ENCODE results near the gene BLM. TPM values are rescaled to one million over a fixed set of nuclear protein-coding genes. Genes with fewer than 3 reads are reported as not detected.

The BLM gene
- 46.6 and 51.1 TPM in 2 replicates for total RNA-seq (2013; cell fraction: nucleolus; rRNA removed)
- total RNA-seq (2014; rRNA removed) (47.8 and 65.9 TPM in 2 replicates), total RNA-seq (2014; rRNA removed; fragmentation: Illumina TruSeq; extraction: Trizol) (68.4 and 71.7 TPM in 2 replicates), total RNA-seq (2021) (48.1 and 48.2 TPM in 2 replicates), polyA plus RNA-seq (2011; rRNA removed) (23.0 and 34.7 TPM in 2 replicates), polyA plus RNA-seq (2014; fragmentation: Illumina TruSeq; extraction: Trizol) (49.3 and 62.5 TPM in 2 replicates), polyA plus RNA-seq (2014; fragmentation: Nextera tagmentation; extraction: Ambion mirVana) (10 to 100 TPM; 25.3 to 28.2 TPM), polyA plus RNA-seq (2014; rRNA removed) (34.6 and 42.3 TPM in 2 replicates), polyA plus RNA-seq (2016; fragmentation: Nextera tagmentation; extraction: Ambion mirVana) (10 to 100 TPM; 41.9 to 45.5 TPM), polyA minus RNA-seq (2011; rRNA and poly(A)+ RNA removed) (42.4 and 53.2 TPM in 2 replicates), Bru-seq, nascent RNA (percentile 68 among the genes with signal in this experiment), BruChase-seq, experiment 1, labeled RNA remaining after a 6-hour chase (percentile 69 among the genes with signal in this experiment), BruChase-seq, experiment 2, labeled RNA remaining after a 2-hour chase (percentile 73 among the genes with signal in this experiment)
- 14.3 TPM for polyA plus RNA-seq (2011; ENCODE audit: low read depth)
- polyA plus RNA-seq (2011; cell fraction: cytosol; rRNA removed) = 13.1 and 15.1 TPM in 2 replicates
- polyA plus RNA-seq (2011; cell fraction: nucleus; rRNA removed) = 22.6 and 29.1 TPM in 2 replicates
- 28.7 and 29.9 TPM in 2 replicates for polyA plus RNA-seq (2012)
- polyA minus RNA-seq (2011; cell fraction: cytosol; rRNA and poly(A)+ RNA removed) = 6.0 and 13.4 TPM in 2 replicates
- polyA minus RNA-seq (2011; cell fraction: nucleus; rRNA and poly(A)+ RNA removed) = 8.2 and 12.5 TPM in 2 replicates
- long read RNA-seq, experiment 1, full-length matches to known transcripts = 2 of 11 reads
- long read RNA-seq, experiment 1, partial matches to known transcripts = 6 of 11 reads
- long read RNA-seq, experiment 1, other reads (novel, unspliced or antisense) = 3 of 11 reads
- long read RNA-seq, experiment 2, partial matches to known transcripts = 113 of 128 reads
- long read RNA-seq, experiment 2, other reads (novel, unspliced or antisense) = 13 of 128 reads

DNA sequence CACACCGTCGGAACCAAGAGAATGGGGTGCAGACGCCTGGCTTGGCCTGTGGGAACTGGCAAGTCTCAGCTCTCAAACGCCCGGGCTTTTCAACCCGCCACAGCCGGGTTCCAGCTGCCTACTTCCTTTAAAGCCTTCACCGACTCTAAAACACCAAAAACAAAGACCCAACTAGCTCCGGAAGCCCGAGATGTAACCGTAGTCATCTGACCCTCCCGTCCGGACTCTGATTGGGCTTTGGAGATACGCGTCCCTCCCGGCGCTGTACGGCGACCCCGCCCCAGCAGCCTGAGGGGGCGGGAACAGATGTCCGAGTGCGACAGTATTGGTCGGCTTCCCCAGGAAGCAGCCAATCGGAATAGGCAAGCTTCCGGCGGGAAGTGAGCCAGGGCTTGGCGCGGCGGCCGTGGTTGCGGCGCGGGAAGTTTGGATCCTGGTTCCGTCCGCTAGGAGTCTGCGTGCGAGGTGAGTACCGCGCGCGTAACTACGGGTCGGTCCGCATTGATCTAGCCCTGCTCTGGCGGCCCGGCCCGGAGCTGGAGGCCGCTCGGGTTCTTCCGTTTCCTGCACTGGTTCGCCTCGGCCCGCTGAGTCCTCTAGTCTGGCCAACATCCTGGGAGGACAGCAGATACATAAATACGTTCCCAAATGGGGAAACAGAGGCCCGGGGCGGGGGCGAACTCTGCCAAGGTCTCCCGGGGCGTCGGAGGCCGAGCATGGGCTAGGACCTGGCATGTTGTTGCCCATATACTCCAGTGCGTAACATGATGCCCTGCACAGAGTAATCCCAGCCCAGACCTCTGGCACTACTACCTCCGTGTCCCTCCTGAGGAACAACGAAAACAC lies at the start of gene BLM:
BLM (plus strand) TSS at position 371 of the 846 bp plus-strand sequence. CDS start 30,047 bp downstream, outside the sequence.
- Histone ChIP-seq H3K9me3 (replicated peaks; ENCODE audit: control insufficient read depth, insufficient read depth, low read length) (no peaks in the 10 kb centered on the region; the same call in 2 of the 3 replicates), H3K27ac (ENCODE audit: control insufficient read depth, insufficient read depth) (peak within 1 kb of the TSS; percentile 94), H3K9ac (ENCODE audit: control insufficient read depth, insufficient read depth, low read length) (peak within 1 kb of the TSS; percentile 96), H3K27me3 (replicated peaks in 1 of 2; ENCODE audit: control insufficient read depth in 2 of 2, insufficient read depth in 2 of 2, low read length in 1 of 2) (no peaks in the 10 kb centered on the region), H2AFZ (ENCODE audit: control insufficient read depth, low read depth, low read length) (peak within 1 kb of the TSS; percentile 92), H3K36me3 (ENCODE audit: control insufficient read depth in 2 of 2, insufficient read depth in 2 of 2, low read length in 1 of 2) (0 out of 4 replicates have a peak, but pooled peaks cover 0 to 4% of the 10 kb centered on the region in 2 experiments), H3K4me2 (ENCODE audit: control insufficient read depth, insufficient read depth) (peak within 1 kb of the TSS; percentile 70), H4K20me1 (ENCODE audit: control insufficient read depth, insufficient read depth) (no peaks in the 10 kb centered on the region), H3K4me1 (ENCODE audit: control insufficient read depth, insufficient read depth, low read length) (peaks cover 15% of the 10 kb centered on the region), H3K79me2 (ENCODE audit: control insufficient read depth, insufficient read depth, low read length) (peaks cover 45% of the 10 kb centered on the region), H3K4me3 (peak within 1 kb of the TSS; percentile 91)
- FAIRE-seq (peak; percentile 88), DNase-seq (ENCODE audit: low read depth, low spot score) (peak; percentile 93), ATAC-seq (peak; percentile 99)
- SMC1A ChIA-PET (ENCODE audit: uncharacterized antibody, unreplicated experiment) = interaction anchor here (0.7 to 2.3 kb wide), 14 partner anchors 8 to 215 kb away, joined by 3 to 12 read pairs (median 4); partner anchors contain the start of gene HDDC3
- intact Hi-C loops (cut with micrococcal nuclease; ENCODE audit: unreplicated experiment) = loop anchor here (1.0 to 5.0 kb wide), 4 partner anchors 57 to 215 kb away; partner anchors contain the start of gene HDDC3
- POLR2A ChIA-PET = interaction anchor here (0.5 to 1.7 kb wide), 19 partner anchors 10 to 468 kb away, joined by 3 to 7 read pairs (median 3); partner anchors contain the start of genes FURIN, HDDC3 and RCCD1
- CTCF ChIA-PET = interaction anchor here (0.6 to 5.1 kb wide), 10 partner anchors 9 to 397 kb away, joined by 3 to 24 read pairs (median 4); partner anchors contain the start of gene HDDC3
- in situ Hi-C loops (cut with MboI) = no loop called here
- RAD21 ChIA-PET (ENCODE audit: unreplicated experiment) = interaction anchor here (0.7 to 1.5 kb wide), 16 partner anchors 11 to 366 kb away, joined by 3 to 16 read pairs (median 4); partner anchors contain the start of genes HDDC3 and UNC45A
- under 1% methylated on average over 65 of the region's 65 CpGs for WGBS (ENCODE audit: insufficient coverage, insufficient replicate concordance, low lambda C conversion rate, missing lambda C conversion rate)
- no TSS peak for BruUV-seq (replicated peaks)
- TF ChIP-seq STAT3 (IDR thresholded peaks at IDR 0.05; ENCODE audit: low read depth, low read length) = no peak
- no peak for TF ChIP-seq ZNF24 (IDR thresholded peaks at IDR 0.05)
- TF ChIP-seq E2F4 (IDR thresholded peaks at IDR 0.05; ENCODE audit: low read depth, low read length) = peak; percentile 98
- 0 out of 2 replicates have a peak, but pooled peaks have one; percentile 53 for TF ChIP-seq ZNF207 (IDR thresholded peaks at IDR 0.05; ENCODE audit: borderline replicate concordance)
- peak; percentile 58 for TF ChIP-seq EED (IDR thresholded peaks at IDR 0.05; ENCODE audit: low read depth)
- no peak for TF ChIP-seq IRF5 (IDR thresholded peaks at IDR 0.05; ENCODE audit: borderline replicate concordance)
- peak; percentile 54 for TF ChIP-seq GABPA (IDR thresholded peaks at IDR 0.05; ENCODE audit: low read depth)
- TF ChIP-seq, protein P1, sequence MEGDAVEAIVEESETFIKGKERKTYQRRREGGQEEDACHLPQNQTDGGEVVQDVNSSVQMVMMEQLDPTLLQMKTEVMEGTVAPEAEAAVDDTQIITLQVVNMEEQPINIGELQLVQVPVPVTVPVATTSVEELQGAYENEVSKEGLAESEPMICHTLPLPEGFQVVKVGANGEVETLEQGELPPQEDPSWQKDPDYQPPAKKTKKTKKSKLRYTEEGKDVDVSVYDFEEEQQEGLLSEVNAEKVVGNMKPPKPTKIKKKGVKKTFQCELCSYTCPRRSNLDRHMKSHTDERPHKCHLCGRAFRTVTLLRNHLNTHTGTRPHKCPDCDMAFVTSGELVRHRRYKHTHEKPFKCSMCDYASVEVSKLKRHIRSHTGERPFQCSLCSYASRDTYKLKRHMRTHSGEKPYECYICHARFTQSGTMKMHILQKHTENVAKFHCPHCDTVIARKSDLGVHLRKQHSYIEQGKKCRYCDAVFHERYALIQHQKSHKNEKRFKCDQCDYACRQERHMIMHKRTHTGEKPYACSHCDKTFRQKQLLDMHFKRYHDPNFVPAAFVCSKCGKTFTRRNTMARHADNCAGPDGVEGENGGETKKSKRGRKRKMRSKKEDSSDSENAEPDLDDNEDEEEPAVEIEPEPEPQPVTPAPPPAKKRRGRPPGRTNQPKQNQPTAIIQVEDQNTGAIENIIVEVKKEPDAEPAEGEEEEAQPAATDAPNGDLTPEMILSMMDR (IDR thresholded peaks at IDR 0.05 in 2 of 3, conservative IDR thresholded peaks at IDR 0.05 in 1 of 3; ENCODE audit: control insufficient read depth in 2 of 3, extremely low read depth in 1 of 3, insufficient read depth in 1 of 3, low read depth in 3 of 3, low read length in 3 of 3) = peak in 1 of 3 experiments; percentile 22; a peak in 1 of 6 replicates
- peak; percentile 38; the same call in 1 of the 2 replicates for TF ChIP-seq LARP7 (IDR thresholded peaks at IDR 0.05)
- 0 out of 2 replicates have a peak, but pooled peaks have one; percentile 40 for TF ChIP-seq FOXM1 (IDR thresholded peaks at IDR 0.05; ENCODE audit: low read depth, low read length)

Data from GM12878 (cell line).